ENCODE data around the gene INHA. TPM values are rescaled to one million over a fixed set of nuclear protein-coding genes. Genes with fewer than 3 reads are reported as not detected.

INHA gene
- total and polyA plus RNA-seq, 2 experiments from 2014 or later: 3.3 to 8.1 TPM

- peak; percentile 86 for DNase-seq (ENCODE audit: low spot score)
- H3K79me2 ChIP-seq: no peaks in the 10 kb centered on the region
- H3K27ac ChIP-seq: peak overlapping the region; percentile 59
- no peaks in the 10 kb centered on the region for H3K9me3 ChIP-seq (ENCODE audit: low read depth)
- peaks cover 12% of the 10 kb centered on the region for H3K4me1 ChIP-seq (ENCODE audit: insufficient read depth)
- no peaks in the 10 kb centered on the region for H4K20me1 ChIP-seq (ENCODE audit: insufficient read depth, poor library complexity, severe bottlenecking)
- no peak for TF ChIP-seq EZH2 (IDR thresholded peaks at IDR 0.05; ENCODE audit: borderline replicate concordance)
- TF ChIP-seq, protein P1, sequence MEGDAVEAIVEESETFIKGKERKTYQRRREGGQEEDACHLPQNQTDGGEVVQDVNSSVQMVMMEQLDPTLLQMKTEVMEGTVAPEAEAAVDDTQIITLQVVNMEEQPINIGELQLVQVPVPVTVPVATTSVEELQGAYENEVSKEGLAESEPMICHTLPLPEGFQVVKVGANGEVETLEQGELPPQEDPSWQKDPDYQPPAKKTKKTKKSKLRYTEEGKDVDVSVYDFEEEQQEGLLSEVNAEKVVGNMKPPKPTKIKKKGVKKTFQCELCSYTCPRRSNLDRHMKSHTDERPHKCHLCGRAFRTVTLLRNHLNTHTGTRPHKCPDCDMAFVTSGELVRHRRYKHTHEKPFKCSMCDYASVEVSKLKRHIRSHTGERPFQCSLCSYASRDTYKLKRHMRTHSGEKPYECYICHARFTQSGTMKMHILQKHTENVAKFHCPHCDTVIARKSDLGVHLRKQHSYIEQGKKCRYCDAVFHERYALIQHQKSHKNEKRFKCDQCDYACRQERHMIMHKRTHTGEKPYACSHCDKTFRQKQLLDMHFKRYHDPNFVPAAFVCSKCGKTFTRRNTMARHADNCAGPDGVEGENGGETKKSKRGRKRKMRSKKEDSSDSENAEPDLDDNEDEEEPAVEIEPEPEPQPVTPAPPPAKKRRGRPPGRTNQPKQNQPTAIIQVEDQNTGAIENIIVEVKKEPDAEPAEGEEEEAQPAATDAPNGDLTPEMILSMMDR (IDR thresholded peaks at IDR 0.05; ENCODE audit: poor library complexity): no peak
- TF ChIP-seq EZH2phosphoT487 (IDR thresholded peaks at IDR 0.05; ENCODE audit: low read depth, severe bottlenecking, unreplicated experiment): no peak
- H3K36me3 ChIP-seq (replicated peaks; ENCODE audit: insufficient read depth, low read depth): no peaks in the 10 kb centered on the region
- no peak overlapping the region for H2AFZ ChIP-seq
- peak overlapping the region; percentile 35 for H3K4me2 ChIP-seq
- no peak overlapping the region for H3K4me3 ChIP-seq
- H3K9me2 ChIP-seq (replicated peaks; ENCODE audit: insufficient read depth): no peaks in the 10 kb centered on the region
- WGBS (ENCODE audit: low lambda C conversion rate, missing lambda C conversion rate): 21% methylated on average over 15 of the region's 15 CpGs
- H3K27me3 ChIP-seq: no peaks in the 10 kb centered on the region
Measured at GRCh38 chr2:219576505-219577388, 4.6 kb downstream of the INHA start.

GRCh38 chr2:219578811-219579613 lies 6.9 kb downstream of the INHA start:
- Histone ChIP-seq H3K4me3 (no peak overlapping the region), H3K4me2 (no peak overlapping the region), H3K36me3 (replicated peaks; ENCODE audit: insufficient read depth, low read depth) (no peaks in the 10 kb centered on the region), H3K79me2 (no peaks in the 10 kb centered on the region), H4K20me1 (ENCODE audit: insufficient read depth, poor library complexity, severe bottlenecking) (no peaks in the 10 kb centered on the region), H2AFZ (no peak overlapping the region), H3K27me3 (no peaks in the 10 kb centered on the region), H3K27ac (peak overlapping the region; percentile 64), H3K9me2 (replicated peaks; ENCODE audit: insufficient read depth) (no peaks in the 10 kb centered on the region), H3K9me3 (ENCODE audit: low read depth) (no peaks in the 10 kb centered on the region), H3K4me1 (ENCODE audit: insufficient read depth) (peaks cover 4% of the 10 kb centered on the region)
- TF ChIP-seq EZH2phosphoT487 (IDR thresholded peaks at IDR 0.05; ENCODE audit: low read depth, severe bottlenecking, unreplicated experiment): no peak
- DNase-seq (ENCODE audit: low spot score): no peak
- 79% methylated on average over 8 of the region's 8 CpGs for WGBS (ENCODE audit: low lambda C conversion rate, missing lambda C conversion rate)

- no peak overlapping the region for H2AFZ ChIP-seq
- H3K27ac ChIP-seq: no peak overlapping the region
- H3K9me3 ChIP-seq (ENCODE audit: low read depth): no peaks in the 10 kb centered on the region
- H3K27me3 ChIP-seq: no peaks in the 10 kb centered on the region
- H3K9me2 ChIP-seq (replicated peaks; ENCODE audit: insufficient read depth): no peaks in the 10 kb centered on the region
- H3K36me3 ChIP-seq (replicated peaks; ENCODE audit: insufficient read depth, low read depth): no peaks in the 10 kb centered on the region
- DNase-seq (ENCODE audit: low spot score): no peak
- H3K79me2 ChIP-seq: no peaks in the 10 kb centered on the region
- peaks cover 4% of the 10 kb centered on the region for H3K4me1 ChIP-seq (ENCODE audit: insufficient read depth)
- no peak for TF ChIP-seq EZH2 (IDR thresholded peaks at IDR 0.05; ENCODE audit: borderline replicate concordance)
- TF ChIP-seq, protein P1 (IDR thresholded peaks at IDR 0.05; ENCODE audit: poor library complexity): no peak
- TF ChIP-seq EZH2phosphoT487 (IDR thresholded peaks at IDR 0.05; ENCODE audit: low read depth, severe bottlenecking, unreplicated experiment): no peak
- H3K4me2 ChIP-seq: no peak overlapping the region
- H4K20me1 ChIP-seq (ENCODE audit: insufficient read depth, poor library complexity, severe bottlenecking): no peaks in the 10 kb centered on the region
- 79% methylated on average over 2 of the region's 2 CpGs for WGBS (ENCODE audit: low lambda C conversion rate, missing lambda C conversion rate)
- no peak overlapping the region for H3K4me3 ChIP-seq
Measured at GRCh38 chr2:219581346-219581745, 9.2 kb downstream of the INHA start.

- WGBS (ENCODE audit: low lambda C conversion rate, missing lambda C conversion rate): 59% methylated on average over 4 of the region's 4 CpGs
- Histone ChIP-seq H4K20me1 (ENCODE audit: insufficient read depth, poor library complexity, severe bottlenecking) (no peaks in the 10 kb centered on the region), H3K9me3 (ENCODE audit: low read depth) (no peaks in the 10 kb centered on the region), H3K36me3 (replicated peaks; ENCODE audit: insufficient read depth, low read depth) (no peaks in the 10 kb centered on the region), H3K79me2 (no peaks in the 10 kb centered on the region), H3K9me2 (replicated peaks; ENCODE audit: insufficient read depth) (no peaks in the 10 kb centered on the region), H3K27ac (no peak overlapping the region), H3K4me2 (no peak overlapping the region), H3K27me3 (no peaks in the 10 kb centered on the region), H3K4me3 (no peak overlapping the region), H2AFZ (no peak overlapping the region), H3K4me1 (ENCODE audit: insufficient read depth) (peaks cover 14% of the 10 kb centered on the region)
- no peak for DNase-seq (ENCODE audit: low spot score)
- TF ChIP-seq, protein P1 (IDR thresholded peaks at IDR 0.05; ENCODE audit: poor library complexity): no peak
- TF ChIP-seq EZH2phosphoT487 (IDR thresholded peaks at IDR 0.05; ENCODE audit: low read depth, severe bottlenecking, unreplicated experiment): no peak
Measured at GRCh38 chr2:219591091-219591490, 19.0 kb downstream of the INHA start.
